ENCODE results near the gene DPYSL3.

DPYSL3 gene

GRCh38 chr5:147534172-147534951, 24.5 kb upstream of the DPYSL3 start:
- TF ChIP-seq SPI1 (IDR thresholded peaks at IDR 0.05; ENCODE audit: borderline replicate concordance, low read depth) (no peak), GABPA (IDR thresholded peaks at IDR 0.05; ENCODE audit: low read depth) (no peak), POLR2AphosphoS5 (IDR thresholded peaks at IDR 0.05; ENCODE audit: low read depth) (no peak), CTCF (IDR thresholded peaks at IDR 0.05; ENCODE audit: insufficient read depth, low read length) (no peak)
- TF ChIP-seq, protein P1, sequence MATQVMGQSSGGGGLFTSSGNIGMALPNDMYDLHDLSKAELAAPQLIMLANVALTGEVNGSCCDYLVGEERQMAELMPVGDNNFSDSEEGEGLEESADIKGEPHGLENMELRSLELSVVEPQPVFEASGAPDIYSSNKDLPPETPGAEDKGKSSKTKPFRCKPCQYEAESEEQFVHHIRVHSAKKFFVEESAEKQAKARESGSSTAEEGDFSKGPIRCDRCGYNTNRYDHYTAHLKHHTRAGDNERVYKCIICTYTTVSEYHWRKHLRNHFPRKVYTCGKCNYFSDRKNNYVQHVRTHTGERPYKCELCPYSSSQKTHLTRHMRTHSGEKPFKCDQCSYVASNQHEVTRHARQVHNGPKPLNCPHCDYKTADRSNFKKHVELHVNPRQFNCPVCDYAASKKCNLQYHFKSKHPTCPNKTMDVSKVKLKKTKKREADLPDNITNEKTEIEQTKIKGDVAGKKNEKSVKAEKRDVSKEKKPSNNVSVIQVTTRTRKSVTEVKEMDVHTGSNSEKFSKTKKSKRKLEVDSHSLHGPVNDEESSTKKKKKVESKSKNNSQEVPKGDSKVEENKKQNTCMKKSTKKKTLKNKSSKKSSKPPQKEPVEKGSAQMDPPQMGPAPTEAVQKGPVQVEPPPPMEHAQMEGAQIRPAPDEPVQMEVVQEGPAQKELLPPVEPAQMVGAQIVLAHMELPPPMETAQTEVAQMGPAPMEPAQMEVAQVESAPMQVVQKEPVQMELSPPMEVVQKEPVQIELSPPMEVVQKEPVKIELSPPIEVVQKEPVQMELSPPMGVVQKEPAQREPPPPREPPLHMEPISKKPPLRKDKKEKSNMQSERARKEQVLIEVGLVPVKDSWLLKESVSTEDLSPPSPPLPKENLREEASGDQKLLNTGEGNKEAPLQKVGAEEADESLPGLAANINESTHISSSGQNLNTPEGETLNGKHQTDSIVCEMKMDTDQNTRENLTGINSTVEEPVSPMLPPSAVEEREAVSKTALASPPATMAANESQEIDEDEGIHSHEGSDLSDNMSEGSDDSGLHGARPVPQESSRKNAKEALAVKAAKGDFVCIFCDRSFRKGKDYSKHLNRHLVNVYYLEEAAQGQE (IDR thresholded peaks at IDR 0.05; ENCODE audit: insufficient replicate concordance, low read depth): no peak
- DNase-seq (ENCODE audit: low read depth in 1 of 2, low spot score in 1 of 2): no peak

GRCh38 chr5:147532156-147532555, 22.3 kb upstream of the DPYSL3 start:
- no peak for TF ChIP-seq POLR2AphosphoS5 (IDR thresholded peaks at IDR 0.05; ENCODE audit: low read depth)
- no peak for TF ChIP-seq CTCF (IDR thresholded peaks at IDR 0.05; ENCODE audit: insufficient read depth, low read length)
- TF ChIP-seq, protein P1 (IDR thresholded peaks at IDR 0.05; ENCODE audit: insufficient replicate concordance, low read depth): no peak
- no peak for TF ChIP-seq SPI1 (IDR thresholded peaks at IDR 0.05; ENCODE audit: borderline replicate concordance, low read depth)
- no peak for TF ChIP-seq GABPA (IDR thresholded peaks at IDR 0.05; ENCODE audit: low read depth)
- no peak overlapping the region for H3K27ac ChIP-seq (replicated peaks)
- no peak for DNase-seq (ENCODE audit: low read depth in 1 of 2, low spot score in 1 of 2)
- no peaks in the 10 kb centered on the region for H3K27me3 ChIP-seq (ENCODE audit: insufficient read depth, poor library complexity, severe bottlenecking)
- no peak overlapping the region for H3K4me3 ChIP-seq (replicated peaks; ENCODE audit: insufficient read depth, low read length)

More at GRCh38 chr5:147534172-147534951, 24.5 kb upstream of the DPYSL3 start:
- Histone ChIP-seq H3K27ac (replicated peaks) (no peak overlapping the region), H3K27me3 (ENCODE audit: insufficient read depth, poor library complexity, severe bottlenecking) (no peaks in the 10 kb centered on the region), H3K4me3 (replicated peaks; ENCODE audit: insufficient read depth, low read length) (no peak overlapping the region)

DNA sequence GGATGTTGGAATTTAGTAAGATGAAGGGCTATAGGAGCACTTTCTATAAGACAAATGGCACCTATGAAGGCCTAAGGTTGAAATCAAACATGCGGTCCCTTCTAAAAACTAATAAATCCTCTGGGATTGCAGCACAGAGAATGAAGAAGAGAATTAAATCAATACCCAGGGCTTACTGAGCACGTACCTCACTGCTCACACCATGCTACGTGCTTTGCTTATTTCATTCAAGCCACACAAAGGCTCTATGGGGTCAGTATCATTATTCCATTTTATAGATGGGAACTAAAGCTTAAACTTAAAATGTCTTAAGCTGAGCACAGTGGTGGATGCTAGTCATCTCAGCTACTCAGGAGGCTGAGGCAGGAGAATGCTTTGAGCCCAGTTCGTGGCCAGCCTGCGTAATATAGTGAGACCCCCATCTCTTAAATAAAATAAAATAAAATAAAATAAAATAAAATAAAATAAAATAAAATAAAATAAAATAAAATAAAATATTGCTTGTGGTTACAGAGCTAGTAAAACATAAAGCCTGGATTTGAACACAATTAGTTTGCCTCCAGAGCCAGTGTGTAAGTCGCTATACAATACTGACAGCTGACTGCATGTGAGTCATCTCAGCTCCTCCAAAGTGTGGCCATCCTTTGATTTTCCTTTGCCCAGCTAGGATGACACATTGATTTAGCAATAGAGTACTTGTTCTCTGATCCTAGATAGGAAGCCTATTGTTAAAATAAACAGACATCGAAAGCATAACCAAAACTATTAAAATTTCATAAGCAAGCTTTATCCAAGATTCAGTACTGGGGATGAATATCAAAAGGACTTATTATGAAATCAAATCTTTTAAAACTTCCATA, 20.9 kb upstream of the DPYSL3 start:
- TF ChIP-seq GABPA (IDR thresholded peaks at IDR 0.05; ENCODE audit: low read depth) (no peak), SPI1 (IDR thresholded peaks at IDR 0.05; ENCODE audit: borderline replicate concordance, low read depth) (no peak), CTCF (IDR thresholded peaks at IDR 0.05; ENCODE audit: insufficient read depth, low read length) (no peak), POLR2AphosphoS5 (IDR thresholded peaks at IDR 0.05; ENCODE audit: low read depth) (no peak)
- TF ChIP-seq, protein P1 (IDR thresholded peaks at IDR 0.05; ENCODE audit: insufficient replicate concordance, low read depth): no peak
- Histone ChIP-seq H3K27ac (replicated peaks) (no peak overlapping the region), H3K4me3 (replicated peaks; ENCODE audit: insufficient read depth, low read length) (no peak overlapping the region), H3K27me3 (ENCODE audit: insufficient read depth, poor library complexity, severe bottlenecking) (no peaks in the 10 kb centered on the region)
- no peak for DNase-seq (ENCODE audit: low read depth in 1 of 2, low spot score in 1 of 2)
